Neural crest cell (in vitro differentiated cells): ENCODE results near the gene CSDE1. TPM values are rescaled to one million over a fixed set of nuclear protein-coding genes. Genes with fewer than 3 reads are reported as not detected.

ENCODE experiments used
- DNase-seq: peaks from one replicate; pipeline ENCODE4 v3.0.0; 2021; ENCODE audit warnings: low read depth, mixed read lengths, low spot score
- H3K27ac Mint-ChIP-seq: one replicate; pipeline ENCODE4 v1.8.0; 2021; ENCODE audit warnings: mild to moderate bottlenecking, mixed read lengths; ENCODE audit not compliant: unreplicated experiment
- H3K27me3 Mint-ChIP-seq: 2 replicates; pipeline ENCODE4 v1.8.0; 2021; ENCODE audit warnings: low read depth, mild to moderate bottlenecking, mixed read lengths
- H3K36me3 Mint-ChIP-seq: 2 replicates; pipeline ENCODE4 v1.8.0; 2021; ENCODE audit warnings: low read depth, mild to moderate bottlenecking, mixed read lengths
- H3K4me1 Mint-ChIP-seq: 2 replicates; pipeline ENCODE4 v1.8.0; 2021; ENCODE audit warnings: mixed read lengths
- H3K4me3 Mint-ChIP-seq: one replicate; pipeline ENCODE4 v1.8.0; 2021; ENCODE audit warnings: mild to moderate bottlenecking, mixed read lengths
- H3K9me3 Mint-ChIP-seq: 2 replicates; pipeline ENCODE4 v1.8.0; 2021; ENCODE audit warnings: mixed read lengths
- total RNA-seq: library from RNA; stranded (reverse); gene quantifications from 2 replicates; pipeline ENCODE4 v1.2.1, GENCODE V29; 2021
- TF ChIP-seq, protein P1 (sequence below): fragments of 200-600 bp; sonication (generic); conservative IDR thresholded peaks from 2 replicates; pipeline ENCODE4 v1.5.0; 2021; ENCODE audit warnings: antibody characterized with exemption, mild to moderate bottlenecking

Gene CSDE1
- total RNA-seq, 1 donor from 2014 or later: 659 TPM

DNA sequence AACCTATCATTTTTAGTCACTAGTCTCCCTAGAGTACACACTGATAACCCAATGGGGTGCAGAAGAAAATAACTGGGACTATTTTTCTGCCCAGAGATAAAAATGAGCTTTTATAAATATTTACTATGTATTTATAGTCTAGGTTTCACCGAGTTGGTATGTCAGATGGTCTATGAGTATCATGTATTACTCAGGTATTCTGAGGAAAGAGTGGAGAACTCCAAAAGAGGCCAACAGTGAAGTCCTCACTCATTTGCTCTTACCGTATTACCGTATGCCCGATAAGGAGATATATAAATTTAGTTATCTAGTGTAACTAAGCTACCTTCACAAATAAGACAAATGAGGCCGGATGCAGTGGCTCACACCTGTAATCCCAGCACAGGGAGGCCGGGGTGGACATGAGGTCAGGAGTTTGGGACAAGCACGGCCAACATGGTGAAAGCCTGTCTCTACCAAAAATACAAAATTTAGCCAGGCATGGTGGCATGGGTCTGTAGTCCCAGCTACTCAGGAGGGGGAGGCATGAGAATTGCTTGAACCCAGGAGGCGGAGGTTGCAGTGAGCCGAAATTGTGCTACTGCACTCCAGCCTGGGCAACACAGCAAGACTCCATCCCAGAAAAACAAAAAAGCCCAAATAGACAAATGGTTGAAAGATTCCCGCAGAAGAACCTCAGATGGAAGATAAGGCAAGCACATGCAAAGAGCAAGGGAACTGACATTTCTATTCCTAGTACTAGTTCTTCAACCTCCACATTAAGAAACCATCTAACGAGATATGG lies 15.6 kb downstream of the CSDE1 start:
- Mint-ChIP-seq H3K27me3 (no peaks in the 10 kb centered on the region), H3K4me1 (no peaks in the 10 kb centered on the region), H3K36me3 (peaks cover 19% of the 10 kb centered on the region), H3K27ac (no peak overlapping the region), H3K4me3 (no peak overlapping the region), H3K9me3 (no peaks in the 10 kb centered on the region)
- no peak for DNase-seq
- TF ChIP-seq, protein P1, sequence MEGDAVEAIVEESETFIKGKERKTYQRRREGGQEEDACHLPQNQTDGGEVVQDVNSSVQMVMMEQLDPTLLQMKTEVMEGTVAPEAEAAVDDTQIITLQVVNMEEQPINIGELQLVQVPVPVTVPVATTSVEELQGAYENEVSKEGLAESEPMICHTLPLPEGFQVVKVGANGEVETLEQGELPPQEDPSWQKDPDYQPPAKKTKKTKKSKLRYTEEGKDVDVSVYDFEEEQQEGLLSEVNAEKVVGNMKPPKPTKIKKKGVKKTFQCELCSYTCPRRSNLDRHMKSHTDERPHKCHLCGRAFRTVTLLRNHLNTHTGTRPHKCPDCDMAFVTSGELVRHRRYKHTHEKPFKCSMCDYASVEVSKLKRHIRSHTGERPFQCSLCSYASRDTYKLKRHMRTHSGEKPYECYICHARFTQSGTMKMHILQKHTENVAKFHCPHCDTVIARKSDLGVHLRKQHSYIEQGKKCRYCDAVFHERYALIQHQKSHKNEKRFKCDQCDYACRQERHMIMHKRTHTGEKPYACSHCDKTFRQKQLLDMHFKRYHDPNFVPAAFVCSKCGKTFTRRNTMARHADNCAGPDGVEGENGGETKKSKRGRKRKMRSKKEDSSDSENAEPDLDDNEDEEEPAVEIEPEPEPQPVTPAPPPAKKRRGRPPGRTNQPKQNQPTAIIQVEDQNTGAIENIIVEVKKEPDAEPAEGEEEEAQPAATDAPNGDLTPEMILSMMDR: no peak

DNA sequence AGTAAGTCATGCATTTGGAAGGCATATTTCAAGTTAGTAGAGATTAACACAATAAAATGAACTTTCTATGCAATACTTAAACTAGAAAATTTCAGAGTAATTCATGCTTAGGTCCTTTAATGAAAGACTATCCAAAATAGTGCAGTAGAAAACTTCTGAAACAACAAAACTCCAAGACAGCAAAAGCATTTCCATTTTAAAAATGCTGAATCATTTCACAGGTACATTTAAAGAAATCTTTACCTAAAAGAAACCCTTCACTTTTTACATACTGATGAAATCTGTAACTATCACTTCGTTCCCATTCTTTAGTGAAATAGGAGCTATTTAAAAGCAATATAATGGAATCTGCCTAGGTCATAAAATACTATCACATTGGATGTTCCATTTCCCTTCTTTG lies 17.5 kb downstream of the CSDE1 start:
- Mint-ChIP-seq H3K27ac (no peak overlapping the region), H3K4me3 (no peak overlapping the region), H3K36me3 (peaks cover 28% of the 10 kb centered on the region), H3K4me1 (no peaks in the 10 kb centered on the region), H3K27me3 (no peaks in the 10 kb centered on the region), H3K9me3 (no peaks in the 10 kb centered on the region)
- TF ChIP-seq, protein P1: no peak
- DNase-seq: no peak

DNA sequence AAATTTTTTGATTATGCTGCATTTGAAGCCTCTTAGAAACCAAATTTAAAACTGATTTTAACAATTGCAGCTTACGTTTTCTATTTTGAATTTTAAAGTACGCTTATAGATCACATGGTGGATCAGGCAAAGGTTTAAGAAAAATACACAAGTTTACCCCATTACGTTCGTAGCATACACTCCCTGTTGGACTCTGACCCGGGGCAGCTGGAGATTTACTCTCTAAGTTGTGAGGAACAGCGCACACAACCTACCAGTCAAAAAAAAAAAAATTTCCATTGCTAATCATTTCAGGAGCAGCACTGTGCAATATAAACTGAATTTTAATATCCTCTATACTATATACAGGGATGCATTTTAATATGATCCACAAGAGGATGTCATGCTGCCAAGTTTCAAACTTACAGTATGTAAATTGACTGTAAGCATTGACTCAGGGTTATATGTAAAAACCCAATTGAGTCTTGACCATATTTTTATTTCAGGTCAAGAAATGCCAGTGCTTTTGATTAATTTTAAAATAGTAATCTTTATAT lies 20.4 kb downstream of the CSDE1 start:
- TF ChIP-seq, protein P1: no peak
- DNase-seq: no peak
- Mint-ChIP-seq H3K27ac (no peak overlapping the region), H3K36me3 (peaks cover 39% of the 10 kb centered on the region), H3K27me3 (no peaks in the 10 kb centered on the region), H3K9me3 (no peaks in the 10 kb centered on the region), H3K4me1 (no peaks in the 10 kb centered on the region), H3K4me3 (no peak overlapping the region)

DNA sequence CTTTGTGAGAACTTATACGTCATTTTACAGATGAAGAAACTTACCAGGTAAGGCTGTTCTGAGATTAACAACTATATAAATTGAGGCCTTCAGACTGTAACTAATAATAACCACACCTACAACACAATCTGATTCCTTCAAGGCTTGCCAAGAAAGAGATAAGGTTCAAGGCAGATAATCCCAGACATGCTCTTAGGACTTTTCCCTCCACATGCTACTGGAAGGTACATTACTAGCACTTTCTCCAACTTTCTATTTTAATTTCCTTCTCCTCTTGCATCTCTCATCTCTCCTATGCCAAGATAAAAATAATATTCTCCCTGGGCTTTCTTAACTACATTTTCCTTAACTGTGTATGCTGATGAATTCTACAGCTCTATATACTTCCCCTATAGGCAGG lies 22.3 kb downstream of the CSDE1 start:
- H3K4me1 Mint-ChIP-seq: no peaks in the 10 kb centered on the region
- H3K4me3 Mint-ChIP-seq: no peak overlapping the region
- H3K27ac Mint-ChIP-seq: no peak overlapping the region
- peaks cover 38% of the 10 kb centered on the region for H3K36me3 Mint-ChIP-seq
- no peaks in the 10 kb centered on the region for H3K27me3 Mint-ChIP-seq
- TF ChIP-seq, protein P1: no peak
- no peaks in the 10 kb centered on the region for H3K9me3 Mint-ChIP-seq
- no peak for DNase-seq

DNA sequence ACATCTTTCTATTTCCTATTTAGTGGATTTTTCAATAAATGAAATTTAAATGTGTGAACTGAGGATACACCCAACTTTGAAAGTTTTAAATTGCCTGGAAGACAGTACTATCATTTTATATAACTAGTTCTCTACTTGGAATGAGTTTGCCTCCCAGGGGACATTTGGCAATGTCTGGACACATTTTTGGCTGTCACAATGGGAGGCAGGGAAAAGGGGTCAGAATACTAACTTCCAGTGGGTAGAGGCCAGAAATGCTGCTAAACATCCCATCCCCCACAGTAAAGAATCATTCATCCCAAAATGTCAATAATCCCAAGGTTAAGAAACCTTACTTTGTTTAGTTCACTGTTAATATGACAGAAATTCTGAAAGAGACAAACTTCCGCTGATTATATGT lies 28.0 kb downstream of the CSDE1 start:
- H3K9me3 Mint-ChIP-seq: no peaks in the 10 kb centered on the region
- no peaks in the 10 kb centered on the region for H3K27me3 Mint-ChIP-seq
- H3K27ac Mint-ChIP-seq: no peak overlapping the region
- no peak overlapping the region for H3K4me3 Mint-ChIP-seq
- DNase-seq: no peak
- H3K4me1 Mint-ChIP-seq: no peaks in the 10 kb centered on the region
- peaks cover 38% of the 10 kb centered on the region for H3K36me3 Mint-ChIP-seq
- TF ChIP-seq, protein P1: no peak
